Measurements from ENCODE around the gene SLC66A2.

The SLC66A2 gene

DNA sequence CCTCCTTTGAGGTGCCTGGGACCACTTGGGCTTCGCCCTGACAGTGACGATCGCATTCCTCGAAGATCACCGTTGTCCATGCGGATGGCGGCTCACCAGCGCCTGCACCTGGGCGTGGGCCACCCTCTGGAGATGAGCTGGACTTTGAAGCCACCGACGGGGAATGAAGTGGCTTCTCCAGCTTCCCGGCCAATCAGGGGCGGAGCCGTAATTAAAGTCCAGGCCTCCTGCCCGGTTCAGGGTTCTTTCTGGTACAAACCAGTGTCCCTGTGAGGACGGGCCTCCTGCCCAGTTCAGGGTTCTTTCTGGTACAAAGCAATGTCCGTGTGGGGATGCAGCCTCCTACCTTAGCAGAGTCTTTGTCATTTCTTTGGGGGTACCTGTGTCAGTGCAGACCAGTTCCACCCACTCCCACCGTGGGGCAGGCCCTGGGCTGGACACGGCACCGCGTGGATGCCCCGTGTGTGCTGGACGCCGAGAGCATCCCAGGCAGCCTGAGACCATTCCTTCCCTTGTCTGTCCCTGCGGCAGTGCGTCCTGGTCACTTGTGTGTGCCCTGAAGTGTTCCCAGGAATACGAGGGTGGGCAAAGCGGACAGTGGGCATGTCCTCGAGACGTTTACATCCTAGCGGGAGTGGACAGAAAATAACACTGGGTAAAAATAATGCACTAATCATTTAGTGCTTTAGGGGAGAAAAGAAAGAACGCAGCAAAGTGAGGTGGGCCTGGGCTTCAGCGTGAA is 98.7 kb downstream of the SLC66A2 start:
- H3K4me3 ChIP-seq (replicated peaks; ENCODE audit: insufficient read depth, low read length), result no peak overlapping the region
- no peak overlapping the region for H3K27ac ChIP-seq (replicated peaks)
- TF ChIP-seq, protein P1, sequence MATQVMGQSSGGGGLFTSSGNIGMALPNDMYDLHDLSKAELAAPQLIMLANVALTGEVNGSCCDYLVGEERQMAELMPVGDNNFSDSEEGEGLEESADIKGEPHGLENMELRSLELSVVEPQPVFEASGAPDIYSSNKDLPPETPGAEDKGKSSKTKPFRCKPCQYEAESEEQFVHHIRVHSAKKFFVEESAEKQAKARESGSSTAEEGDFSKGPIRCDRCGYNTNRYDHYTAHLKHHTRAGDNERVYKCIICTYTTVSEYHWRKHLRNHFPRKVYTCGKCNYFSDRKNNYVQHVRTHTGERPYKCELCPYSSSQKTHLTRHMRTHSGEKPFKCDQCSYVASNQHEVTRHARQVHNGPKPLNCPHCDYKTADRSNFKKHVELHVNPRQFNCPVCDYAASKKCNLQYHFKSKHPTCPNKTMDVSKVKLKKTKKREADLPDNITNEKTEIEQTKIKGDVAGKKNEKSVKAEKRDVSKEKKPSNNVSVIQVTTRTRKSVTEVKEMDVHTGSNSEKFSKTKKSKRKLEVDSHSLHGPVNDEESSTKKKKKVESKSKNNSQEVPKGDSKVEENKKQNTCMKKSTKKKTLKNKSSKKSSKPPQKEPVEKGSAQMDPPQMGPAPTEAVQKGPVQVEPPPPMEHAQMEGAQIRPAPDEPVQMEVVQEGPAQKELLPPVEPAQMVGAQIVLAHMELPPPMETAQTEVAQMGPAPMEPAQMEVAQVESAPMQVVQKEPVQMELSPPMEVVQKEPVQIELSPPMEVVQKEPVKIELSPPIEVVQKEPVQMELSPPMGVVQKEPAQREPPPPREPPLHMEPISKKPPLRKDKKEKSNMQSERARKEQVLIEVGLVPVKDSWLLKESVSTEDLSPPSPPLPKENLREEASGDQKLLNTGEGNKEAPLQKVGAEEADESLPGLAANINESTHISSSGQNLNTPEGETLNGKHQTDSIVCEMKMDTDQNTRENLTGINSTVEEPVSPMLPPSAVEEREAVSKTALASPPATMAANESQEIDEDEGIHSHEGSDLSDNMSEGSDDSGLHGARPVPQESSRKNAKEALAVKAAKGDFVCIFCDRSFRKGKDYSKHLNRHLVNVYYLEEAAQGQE (IDR thresholded peaks at IDR 0.05; ENCODE audit: insufficient replicate concordance, low read depth), result no peak
- TF ChIP-seq SPI1 (IDR thresholded peaks at IDR 0.05; ENCODE audit: borderline replicate concordance, low read depth), result no peak
- no peak for TF ChIP-seq GABPA (IDR thresholded peaks at IDR 0.05; ENCODE audit: low read depth)
- TF ChIP-seq POLR2AphosphoS5 (IDR thresholded peaks at IDR 0.05; ENCODE audit: low read depth), result no peak
- TF ChIP-seq, protein P2, sequence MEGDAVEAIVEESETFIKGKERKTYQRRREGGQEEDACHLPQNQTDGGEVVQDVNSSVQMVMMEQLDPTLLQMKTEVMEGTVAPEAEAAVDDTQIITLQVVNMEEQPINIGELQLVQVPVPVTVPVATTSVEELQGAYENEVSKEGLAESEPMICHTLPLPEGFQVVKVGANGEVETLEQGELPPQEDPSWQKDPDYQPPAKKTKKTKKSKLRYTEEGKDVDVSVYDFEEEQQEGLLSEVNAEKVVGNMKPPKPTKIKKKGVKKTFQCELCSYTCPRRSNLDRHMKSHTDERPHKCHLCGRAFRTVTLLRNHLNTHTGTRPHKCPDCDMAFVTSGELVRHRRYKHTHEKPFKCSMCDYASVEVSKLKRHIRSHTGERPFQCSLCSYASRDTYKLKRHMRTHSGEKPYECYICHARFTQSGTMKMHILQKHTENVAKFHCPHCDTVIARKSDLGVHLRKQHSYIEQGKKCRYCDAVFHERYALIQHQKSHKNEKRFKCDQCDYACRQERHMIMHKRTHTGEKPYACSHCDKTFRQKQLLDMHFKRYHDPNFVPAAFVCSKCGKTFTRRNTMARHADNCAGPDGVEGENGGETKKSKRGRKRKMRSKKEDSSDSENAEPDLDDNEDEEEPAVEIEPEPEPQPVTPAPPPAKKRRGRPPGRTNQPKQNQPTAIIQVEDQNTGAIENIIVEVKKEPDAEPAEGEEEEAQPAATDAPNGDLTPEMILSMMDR (IDR thresholded peaks at IDR 0.05; ENCODE audit: insufficient read depth, low read length), result no peak
- DNase-seq (ENCODE audit: low read depth in 1 of 2, low spot score in 1 of 2), result no peak
- H3K27me3 ChIP-seq (ENCODE audit: insufficient read depth, poor library complexity, severe bottlenecking), result no peaks in the 10 kb centered on the region
